GF-D8 (cell line): ENCODE results near the gene GDNF.

Source experiments
- DNase-seq: peaks from one replicate; lab custom pipeline; 2025; lab: John Stamatoyannopoulos, UW

Gene GDNF

DNA sequence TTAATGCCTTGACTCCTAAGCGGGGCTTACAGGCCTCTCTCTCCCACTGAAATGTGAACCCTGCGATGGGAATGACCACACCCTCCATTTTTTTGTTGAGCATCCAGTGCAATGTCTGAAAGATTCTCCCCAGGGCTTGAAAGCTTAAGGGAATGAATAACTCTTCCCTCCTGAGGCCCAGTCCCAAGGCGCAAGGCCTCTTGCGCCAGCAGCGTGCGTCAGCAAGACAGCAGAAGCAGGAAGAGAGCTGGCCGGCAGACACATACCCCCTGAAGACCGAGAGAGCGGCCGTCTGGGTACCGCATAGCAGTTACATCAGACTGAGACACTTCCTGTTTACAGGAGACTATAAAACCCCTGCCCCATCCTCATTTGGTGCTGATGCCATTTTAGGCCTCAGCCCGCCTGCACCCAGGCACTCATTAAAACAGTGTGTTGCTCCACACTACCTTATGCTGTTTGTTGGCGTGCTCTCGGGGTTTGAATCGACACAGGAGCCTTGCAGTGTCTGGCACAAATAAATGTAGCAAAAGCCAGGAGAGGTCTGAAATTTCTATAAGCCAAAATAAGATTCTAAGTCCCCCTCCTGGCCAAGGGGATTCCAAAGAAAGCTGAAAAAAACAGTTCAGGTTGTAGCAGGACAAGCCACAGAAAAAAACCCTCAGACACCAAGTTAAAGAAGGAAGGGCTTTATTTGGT is 62.3 kb downstream of the GDNF start:
- no peak for DNase-seq

GRCh38 chr5:37776826-37777225 is 63.0 kb downstream of the GDNF start:
- no peak for DNase-seq

DNA sequence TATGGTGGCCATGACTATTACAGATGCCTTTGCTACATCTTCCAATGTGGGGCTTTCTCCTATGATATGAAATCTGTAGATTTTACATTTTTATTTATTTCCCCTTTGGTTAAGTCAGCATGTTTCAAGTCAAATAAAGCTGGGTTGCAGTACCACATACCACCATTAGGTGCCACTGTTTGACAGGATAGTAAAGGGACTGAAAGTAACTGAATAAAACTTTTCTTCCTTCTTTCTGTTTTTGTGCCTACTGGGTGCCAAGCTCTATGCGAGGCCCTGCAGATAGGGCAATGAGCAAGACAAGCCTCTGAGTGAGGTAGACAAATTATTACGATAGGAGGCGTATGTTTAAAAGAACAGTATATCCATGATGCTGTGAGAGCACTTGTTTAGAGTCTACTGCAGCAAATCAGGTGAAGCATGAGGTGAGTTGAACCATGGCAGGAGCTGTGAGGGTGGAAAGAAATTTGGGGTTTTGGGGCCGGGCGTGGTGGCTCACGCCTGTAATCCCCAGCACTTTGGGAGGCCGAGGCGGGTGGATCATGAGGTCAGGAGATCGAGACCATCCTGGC is 64.8 kb downstream of the GDNF start:
- DNase-seq: no peak

DNA sequence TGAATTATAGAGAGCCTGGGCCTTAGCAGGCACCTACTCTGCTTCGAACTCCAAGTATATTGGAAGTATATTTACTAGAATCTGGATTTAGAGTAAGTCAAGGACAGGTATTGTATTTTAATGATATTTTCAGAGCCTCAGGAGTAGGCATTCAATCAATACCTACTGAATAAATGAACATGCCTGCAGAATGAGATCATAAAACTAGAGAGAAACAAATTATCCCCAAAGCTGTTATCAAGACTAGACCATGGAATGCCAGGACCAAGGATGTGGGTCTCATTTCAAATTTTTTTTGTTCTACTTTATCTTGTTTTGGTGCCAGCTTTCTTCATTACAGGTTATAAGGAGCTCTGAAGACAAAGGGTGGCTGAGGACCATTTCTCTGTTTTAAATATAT is 66.0 kb downstream of the GDNF start:
- no peak for DNase-seq

DNA sequence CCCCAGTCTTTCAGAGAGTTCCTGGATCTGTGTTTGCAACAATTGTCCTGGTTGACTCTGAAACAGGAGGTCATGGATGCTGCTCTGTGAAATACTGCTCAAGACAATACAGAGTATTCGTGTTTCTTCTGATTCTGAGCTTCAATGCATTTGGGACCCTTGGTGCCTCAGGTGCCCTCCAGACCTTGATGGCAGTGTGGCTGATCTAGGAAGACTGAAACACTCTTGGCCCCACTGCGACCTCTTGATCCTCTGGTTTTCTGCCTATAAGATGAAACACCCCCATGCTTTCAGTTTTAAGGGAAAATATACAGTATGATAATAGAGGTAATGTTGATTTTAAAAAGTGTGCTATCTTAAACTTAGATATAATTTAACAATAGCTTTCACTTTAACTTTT is 67.6 kb downstream of the GDNF start:
- DNase-seq: no peak

DNA sequence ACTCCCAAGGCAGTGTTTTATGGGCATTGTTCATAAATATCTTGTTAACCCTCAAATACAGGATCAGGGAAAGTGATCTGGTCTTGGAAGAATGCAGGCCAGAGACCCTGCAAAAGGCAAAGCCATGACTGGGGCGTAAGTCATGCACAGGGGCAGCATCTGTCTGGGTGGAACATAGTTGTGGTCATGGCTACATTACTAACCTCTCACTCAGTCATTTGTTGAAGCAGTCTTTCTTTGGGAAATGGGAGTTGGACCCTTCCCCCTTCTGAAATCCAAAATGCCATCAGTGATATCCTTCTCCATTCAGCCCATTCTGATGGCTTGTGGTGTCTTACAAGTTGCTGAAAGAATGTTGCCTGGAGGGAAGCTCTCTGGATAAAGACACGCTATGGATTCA is 68.1 kb downstream of the GDNF start:
- DNase-seq: no peak

GRCh38 chr5:37771203-37771611 is 68.6 kb downstream of the GDNF start:
- no peak for DNase-seq

DNA sequence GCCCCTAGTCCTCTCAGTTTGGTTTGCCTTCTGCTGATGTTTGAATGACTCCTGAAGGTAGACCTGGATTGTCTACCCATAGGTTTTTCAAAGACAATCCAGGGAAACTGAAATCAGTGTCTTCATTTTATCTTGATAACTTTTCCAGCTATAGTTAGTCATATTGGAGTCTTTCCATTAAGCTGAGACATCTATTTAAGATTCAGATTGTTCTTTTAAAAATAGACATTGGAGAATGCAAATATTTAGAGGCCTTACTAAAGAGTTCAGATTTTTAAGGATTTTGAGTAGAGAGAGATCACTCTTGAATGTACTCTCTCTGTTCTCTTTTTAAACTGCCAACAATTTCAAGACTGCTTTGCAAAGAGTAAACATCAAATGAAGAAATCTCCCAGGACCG is 69.1 kb downstream of the GDNF start:
- DNase-seq: no peak

DNA sequence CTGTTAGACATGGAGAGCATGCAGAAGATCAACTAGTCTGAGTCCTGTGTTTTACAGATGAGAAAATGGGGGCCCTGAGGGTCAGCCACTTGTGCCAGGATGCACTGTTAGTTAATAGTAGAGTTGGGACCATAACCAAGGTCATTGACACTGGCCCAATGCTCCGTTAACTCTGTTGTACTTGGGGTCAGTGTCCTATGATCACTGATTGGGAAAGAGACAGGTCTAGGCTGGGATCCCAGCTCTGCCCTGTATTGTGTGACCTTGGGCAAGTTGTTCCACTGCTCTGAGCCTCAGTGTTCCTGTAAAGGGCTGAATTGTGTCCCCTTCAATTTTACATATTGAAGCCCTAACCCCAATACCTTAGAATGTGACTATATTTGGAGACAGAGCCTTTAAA is 70.0 kb downstream of the GDNF start:
- DNase-seq: no peak

DNA sequence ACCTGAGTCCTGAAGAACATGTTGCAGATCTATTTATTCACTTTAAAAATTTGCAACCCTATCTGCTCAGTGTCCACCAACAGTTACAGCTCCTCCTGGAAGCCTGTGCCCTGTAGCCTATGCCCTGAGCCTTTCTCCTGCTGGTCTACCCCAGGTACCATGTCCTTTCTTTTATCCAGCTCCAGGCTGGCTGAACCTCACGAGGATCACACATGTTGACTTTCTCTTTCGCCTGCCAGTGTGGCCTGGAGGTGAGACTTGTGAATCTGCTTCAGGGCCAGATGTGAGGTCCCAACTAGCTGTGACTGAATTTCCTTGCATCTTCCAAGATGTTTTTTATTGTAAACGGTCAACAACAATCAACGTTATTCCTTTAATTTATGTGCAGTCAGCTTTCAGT is 70.7 kb downstream of the GDNF start:
- DNase-seq: no peak

DNA sequence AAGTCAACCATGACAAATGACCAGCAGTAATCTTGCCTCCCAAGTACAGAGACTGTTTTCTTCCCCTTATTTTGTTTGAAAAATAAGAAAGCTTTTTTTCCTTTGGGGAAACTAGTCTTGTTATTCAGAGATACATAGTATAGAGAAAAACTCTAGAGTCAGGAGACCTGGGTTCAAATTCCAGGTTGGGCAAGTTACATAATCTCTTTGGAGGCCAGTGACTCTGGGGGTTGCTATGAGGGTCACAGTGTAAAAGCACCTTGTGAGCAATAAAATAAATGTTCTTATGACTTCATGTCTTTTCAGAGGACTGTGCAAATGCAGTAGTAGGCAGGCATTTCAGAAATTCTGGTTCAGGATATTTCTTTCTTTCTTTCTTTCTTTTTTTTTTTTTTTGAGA is 71.5 kb downstream of the GDNF start:
- DNase-seq: no peak

DNA sequence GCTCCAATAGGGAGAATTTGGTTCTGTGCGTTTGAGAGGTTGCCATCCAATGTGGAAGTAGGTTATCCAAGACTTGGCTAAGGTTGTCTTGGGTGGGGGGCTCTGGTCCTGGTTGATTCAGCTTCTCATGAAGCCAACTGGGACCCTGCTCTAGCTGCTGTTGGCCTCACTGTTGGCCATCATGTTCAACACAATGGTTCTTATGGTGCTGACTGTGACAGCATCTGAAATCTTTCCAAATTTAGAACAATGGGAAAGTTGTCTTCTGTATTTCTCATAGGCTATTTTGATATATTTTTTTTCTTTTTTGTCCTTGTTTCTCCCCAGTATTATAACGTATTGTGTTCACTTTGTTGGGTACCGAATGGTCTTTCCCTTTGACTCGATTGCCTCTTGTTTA is 71.9 kb downstream of the GDNF start:
- DNase-seq: no peak

DNA sequence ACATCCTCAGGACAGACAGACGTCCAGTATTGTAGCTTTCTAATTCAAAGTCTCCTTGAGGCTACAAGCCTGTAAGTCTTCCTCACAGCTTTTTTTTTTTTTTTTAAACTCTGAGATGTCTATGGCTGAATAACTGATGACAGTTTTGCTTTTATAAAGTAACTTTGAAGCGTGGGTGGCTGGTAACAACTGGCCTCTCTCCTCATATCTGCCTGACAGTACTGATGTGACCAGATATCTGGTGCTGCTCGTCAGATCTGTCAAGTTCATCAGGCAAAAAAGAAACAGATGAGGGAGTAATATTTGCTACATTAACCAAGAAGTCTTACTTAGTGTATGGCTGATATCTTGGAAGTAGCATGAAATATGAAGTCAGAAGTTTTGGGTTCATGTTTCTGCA is 72.6 kb downstream of the GDNF start:
- DNase-seq: no peak
